Vagina (tissue), 2 donors: Measurements from ENCODE around the gene PLEKHA5.

Source experiments
- POLR2A ChIP-seq, 2 donors: fragments of 450-650 bp; IDR thresholded peaks; one replicate each; pipeline ENCODE4 v1.6.1; 2017; ENCODE audit warnings: antibody characterized with exemption in 2 of 2, mild to moderate bottlenecking in 2 of 2, moderate library complexity in 2 of 2
- POLR2AphosphoS5 ChIP-seq, 2 donors: sonication (generic); formaldehyde crosslinking; IDR thresholded peaks; one replicate each; pipeline ENCODE4 v1.9.0; 2017; ENCODE audit warnings: antibody characterized with exemption in 2 of 2, mild to moderate bottlenecking in 2 of 2, low read depth in 1 of 2; ENCODE audit not compliant: insufficient read depth in 1 of 2
- TF ChIP-seq, protein P1 (sequence below), 3 experiments: fragments of 450-650 bp in 2 of 3; fragments of 200-600 bp in 1 of 3; sonication (generic) in 1 of 3; IDR thresholded peaks; one replicate each; pipeline ENCODE4 v1.5.1; 2017 to 2019; ENCODE audit warnings: antibody characterized with exemption in 3 of 3, mild to moderate bottlenecking in 2 of 3, moderate library complexity in 2 of 3

DNA sequence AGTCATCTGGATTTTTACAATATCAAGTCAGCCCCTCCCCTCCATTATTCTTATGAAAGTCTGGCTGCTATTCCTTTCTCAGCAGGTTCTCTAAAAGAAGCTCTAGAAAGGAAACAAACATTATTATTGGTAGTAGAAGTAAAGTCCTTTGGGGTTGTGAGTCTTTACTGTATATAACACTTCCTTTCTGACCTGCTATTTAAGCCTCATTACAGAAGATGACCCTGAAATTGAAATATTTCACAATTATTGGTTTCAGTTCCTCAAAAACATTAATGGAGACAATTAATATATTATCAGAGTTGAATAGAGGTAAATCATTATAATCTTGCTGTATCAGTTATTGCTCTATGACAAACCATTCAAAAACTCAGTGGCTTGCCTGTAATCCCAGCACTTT, 19.3 kb downstream of the PLEKHA5 start:
- TF ChIP-seq, protein P1, sequence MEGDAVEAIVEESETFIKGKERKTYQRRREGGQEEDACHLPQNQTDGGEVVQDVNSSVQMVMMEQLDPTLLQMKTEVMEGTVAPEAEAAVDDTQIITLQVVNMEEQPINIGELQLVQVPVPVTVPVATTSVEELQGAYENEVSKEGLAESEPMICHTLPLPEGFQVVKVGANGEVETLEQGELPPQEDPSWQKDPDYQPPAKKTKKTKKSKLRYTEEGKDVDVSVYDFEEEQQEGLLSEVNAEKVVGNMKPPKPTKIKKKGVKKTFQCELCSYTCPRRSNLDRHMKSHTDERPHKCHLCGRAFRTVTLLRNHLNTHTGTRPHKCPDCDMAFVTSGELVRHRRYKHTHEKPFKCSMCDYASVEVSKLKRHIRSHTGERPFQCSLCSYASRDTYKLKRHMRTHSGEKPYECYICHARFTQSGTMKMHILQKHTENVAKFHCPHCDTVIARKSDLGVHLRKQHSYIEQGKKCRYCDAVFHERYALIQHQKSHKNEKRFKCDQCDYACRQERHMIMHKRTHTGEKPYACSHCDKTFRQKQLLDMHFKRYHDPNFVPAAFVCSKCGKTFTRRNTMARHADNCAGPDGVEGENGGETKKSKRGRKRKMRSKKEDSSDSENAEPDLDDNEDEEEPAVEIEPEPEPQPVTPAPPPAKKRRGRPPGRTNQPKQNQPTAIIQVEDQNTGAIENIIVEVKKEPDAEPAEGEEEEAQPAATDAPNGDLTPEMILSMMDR (IDR thresholded peaks at IDR 0.05) = no peak
- TF ChIP-seq POLR2A (IDR thresholded peaks at IDR 0.05) (no peak), POLR2AphosphoS5 (IDR thresholded peaks at IDR 0.05; ENCODE audit: insufficient read depth in 1 of 2, low read depth in 1 of 2) (no peak)
